AG04450 (cell line): Measurements from ENCODE around the gene TVP23A. TPM values are rescaled to one million over a fixed set of nuclear protein-coding genes. Genes with fewer than 3 reads are reported as not detected.

Experiments used
- CTCF ChIA-PET: fragments of 300-600, 350-600 bp; formaldehyde crosslinking; extraction: SDS; loops from one replicate; lab custom pipeline; 2022; ENCODE audit warnings: antibody characterized with exemption, inconsistent platforms; lab: Charles Lee
- POLR2A ChIA-PET: fragments of 350-600 bp; formaldehyde crosslinking; extraction: SDS; loops from one replicate; lab custom pipeline; 2021; ENCODE audit warnings: antibody characterized with exemption, inconsistent platforms; lab: Yijun Ruan, JAX
- DNase-seq: peaks from one replicate; pipeline ENCODE4 v3.0.0-alpha.2; 2011; ENCODE audit warnings: low read depth, low spot score
- H3K27ac ChIP-seq: one replicate; pipeline ENCODE4 v1.5.1; 2012; ENCODE audit warnings: low read depth, low read length, control low read depth
- H3K27me3 ChIP-seq: one replicate; pipeline ENCODE4 v1.6.0; 2012; ENCODE audit warnings: low read length; ENCODE audit not compliant: control insufficient read depth, insufficient read depth
- H3K4me3 ChIP-seq: 2 replicates; pipeline ENCODE4 v1.5.1; 2011; ENCODE audit warnings: mild to moderate bottlenecking, low read depth, low read length, control low read depth
- H3K9me3 ChIP-seq: 2 replicates; pipeline ENCODE4 v1.5.1; 2012; ENCODE audit warnings: low read length; ENCODE audit not compliant: control insufficient read depth, insufficient read depth
- polyA plus RNA-seq: library from polyadenylated mRNA; depleted of rRNA; stranded (reverse); fragments of >200 nt; gene quantifications from 2 replicates; pipeline ENCODE4 v1.2.3, GENCODE V29; 2011
- TF ChIP-seq, protein P1 (sequence below): IDR thresholded peaks from 2 replicates; pipeline ENCODE4 v1.5.1; 2011; ENCODE audit warnings: low read depth, low read length, control low read depth, inconsistent platforms

Gene TVP23A
- polyA plus RNA-seq, 1 experiment = not detected

DNA sequence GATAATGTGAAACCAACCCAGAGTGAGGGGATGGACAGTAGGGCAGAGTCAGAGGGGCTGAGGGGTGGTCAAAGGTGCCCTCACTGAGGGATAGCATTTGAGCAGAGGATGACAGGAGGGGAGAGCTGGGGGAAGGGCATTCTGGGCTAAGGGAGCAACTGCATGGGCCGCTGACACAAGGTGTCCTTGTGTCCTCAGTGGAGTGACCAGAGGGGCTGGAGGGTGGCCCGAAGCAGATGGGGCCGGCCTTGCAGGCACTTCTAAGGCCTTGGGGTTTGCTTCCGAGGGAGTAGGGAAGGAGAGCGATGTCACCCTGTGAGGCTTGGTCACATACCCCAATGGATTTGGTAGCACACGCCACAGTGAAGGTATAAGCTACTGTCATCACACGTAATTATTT lies 64.9 kb downstream of the TVP23A start:
- H3K9me3 ChIP-seq = no peaks in the 10 kb centered on the region
- no peak overlapping the region for H3K27ac ChIP-seq
- ChIA-PET POLR2A (interaction anchor here (0.6 to 3.7 kb wide), 2 partner anchors 10 to 140 kb away, joined by 7 to 10 read pairs; partner anchors contain the start of gene NUBP1), CTCF (interaction anchor here (2.0 kb wide), 1 partner anchor 165 kb away, joined by 4 read pairs; no protein-coding TSS in a partner anchor)
- no peak for DNase-seq
- no peaks in the 10 kb centered on the region for H3K27me3 ChIP-seq
- TF ChIP-seq, protein P1, sequence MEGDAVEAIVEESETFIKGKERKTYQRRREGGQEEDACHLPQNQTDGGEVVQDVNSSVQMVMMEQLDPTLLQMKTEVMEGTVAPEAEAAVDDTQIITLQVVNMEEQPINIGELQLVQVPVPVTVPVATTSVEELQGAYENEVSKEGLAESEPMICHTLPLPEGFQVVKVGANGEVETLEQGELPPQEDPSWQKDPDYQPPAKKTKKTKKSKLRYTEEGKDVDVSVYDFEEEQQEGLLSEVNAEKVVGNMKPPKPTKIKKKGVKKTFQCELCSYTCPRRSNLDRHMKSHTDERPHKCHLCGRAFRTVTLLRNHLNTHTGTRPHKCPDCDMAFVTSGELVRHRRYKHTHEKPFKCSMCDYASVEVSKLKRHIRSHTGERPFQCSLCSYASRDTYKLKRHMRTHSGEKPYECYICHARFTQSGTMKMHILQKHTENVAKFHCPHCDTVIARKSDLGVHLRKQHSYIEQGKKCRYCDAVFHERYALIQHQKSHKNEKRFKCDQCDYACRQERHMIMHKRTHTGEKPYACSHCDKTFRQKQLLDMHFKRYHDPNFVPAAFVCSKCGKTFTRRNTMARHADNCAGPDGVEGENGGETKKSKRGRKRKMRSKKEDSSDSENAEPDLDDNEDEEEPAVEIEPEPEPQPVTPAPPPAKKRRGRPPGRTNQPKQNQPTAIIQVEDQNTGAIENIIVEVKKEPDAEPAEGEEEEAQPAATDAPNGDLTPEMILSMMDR = no peak
- H3K4me3 ChIP-seq = no peak overlapping the region

DNA sequence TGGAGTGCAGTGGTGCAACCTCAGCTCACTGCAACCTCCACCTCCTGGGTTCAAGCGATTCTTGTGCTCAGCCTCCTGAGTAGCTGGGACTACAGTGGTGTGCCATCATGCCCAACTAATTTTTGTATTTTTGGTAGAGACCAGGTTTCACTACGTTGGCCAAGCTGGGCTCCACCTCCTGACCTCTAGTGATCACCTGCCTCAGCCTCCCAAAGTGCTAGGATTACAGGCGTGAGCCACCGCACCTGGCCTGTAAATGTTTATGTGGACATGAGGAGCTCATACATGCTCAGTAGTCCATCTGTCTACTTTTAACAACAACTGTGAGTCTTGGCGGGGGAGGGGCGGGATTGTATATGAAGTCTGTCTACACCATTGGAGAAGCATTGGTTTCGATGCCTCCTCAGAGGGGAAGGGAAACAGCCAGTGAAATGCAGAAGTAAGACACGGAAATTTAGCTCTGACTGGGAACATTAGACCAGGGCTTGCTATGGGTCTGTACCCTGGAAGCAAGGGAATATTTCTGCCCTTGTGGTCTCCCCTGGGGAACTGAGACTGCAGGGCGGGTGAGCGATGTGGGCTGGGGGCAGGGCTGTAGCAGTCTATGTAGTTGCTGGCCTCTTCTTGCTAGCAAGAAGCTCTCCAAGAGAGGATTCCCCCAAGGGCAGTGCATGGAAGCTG lies 65.6 kb downstream of the TVP23A start:
- CTCF ChIA-PET = interaction anchor here (1.5 to 2.0 kb wide), 2 partner anchors 166 to 238 kb away, joined by 4 read pairs; no protein-coding TSS in a partner anchor
- H3K4me3 ChIP-seq = no peak overlapping the region
- no peaks in the 10 kb centered on the region for H3K27me3 ChIP-seq
- no peaks in the 10 kb centered on the region for H3K9me3 ChIP-seq
- POLR2A ChIA-PET = no interaction called here
- H3K27ac ChIP-seq = no peak overlapping the region
- no peak for DNase-seq
- TF ChIP-seq, protein P1 = no peak

DNA sequence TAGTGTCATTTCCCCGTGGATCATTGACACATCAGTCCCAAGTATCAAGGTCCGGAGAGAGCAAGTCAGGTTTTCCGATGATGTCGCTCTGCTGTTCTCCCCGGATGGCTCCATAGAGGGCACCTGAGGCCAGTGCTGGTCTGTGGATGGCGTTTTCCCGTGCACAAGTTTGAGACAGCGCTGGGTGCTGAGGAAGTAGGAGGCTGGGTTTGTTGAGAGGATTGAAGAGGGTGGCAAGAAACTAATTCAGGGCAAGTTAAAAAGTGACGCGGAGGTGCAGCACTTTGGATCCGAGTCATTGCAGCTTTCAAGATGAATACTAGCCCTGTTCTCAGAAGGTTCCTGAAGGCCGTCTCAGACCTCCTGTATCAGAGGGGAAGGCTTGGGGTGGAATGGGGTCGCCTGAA lies 67.3 kb downstream of the TVP23A start:
- H3K27ac ChIP-seq = no peak overlapping the region
- DNase-seq = no peak
- H3K27me3 ChIP-seq = no peaks in the 10 kb centered on the region
- ChIA-PET CTCF (interaction anchor here (0.6 to 5.3 kb wide), 3 partner anchors 167 to 1453 kb away, joined by 3 to 23 read pairs (median 4); no protein-coding TSS in a partner anchor), POLR2A (interaction anchor here (0.6 kb wide), 1 partner anchor 171 kb away, joined by 3 read pairs; no protein-coding TSS in a partner anchor)
- no peak overlapping the region for H3K4me3 ChIP-seq
- TF ChIP-seq, protein P1 = no peak
- H3K9me3 ChIP-seq = no peaks in the 10 kb centered on the region

DNA sequence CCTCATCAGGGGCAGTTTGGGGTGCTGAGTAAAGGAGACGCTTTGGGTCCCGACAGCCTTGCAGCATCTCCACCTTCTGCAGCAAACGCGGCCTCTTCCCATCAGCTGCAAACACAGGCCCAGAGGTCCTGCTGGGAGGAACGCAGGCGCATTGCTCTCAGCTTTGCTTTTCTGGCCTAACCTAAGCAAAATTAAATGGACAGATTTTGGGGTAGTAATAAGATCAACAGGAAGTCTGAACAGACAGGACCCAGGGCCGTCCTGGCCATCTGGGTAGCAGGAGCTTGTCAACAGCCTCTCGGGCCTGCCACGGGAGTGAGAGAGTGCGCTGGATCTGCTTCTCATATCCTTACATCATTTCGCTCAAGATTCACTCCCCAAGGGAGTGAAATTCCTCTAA lies 67.8 kb downstream of the TVP23A start:
- H3K9me3 ChIP-seq = no peaks in the 10 kb centered on the region

More for the DNA sequence above, 67.8 kb downstream of the TVP23A start:
- TF ChIP-seq, protein P1 = no peak
- POLR2A ChIA-PET = no interaction called here
- Histone ChIP-seq H3K27me3 (no peaks in the 10 kb centered on the region), H3K4me3 (no peak overlapping the region), H3K27ac (no peak overlapping the region)
- DNase-seq = no peak
- CTCF ChIA-PET = interaction anchor here (0.6 to 5.3 kb wide), 2 partner anchors 168 to 1453 kb away, joined by 3 to 23 read pairs; no protein-coding TSS in a partner anchor
